GM06990 (cell line): Measurements from ENCODE around the gene THADA.
A peak's percentile ranks its signal among the peaks of the same experiment; 100 is the strongest.

ENCODE experiments used
- DNase-seq: peaks from one replicate; pipeline ENCODE4 v3.0.0-alpha.2; 2011; ENCODE audit not compliant: insufficient read length; ENCODE audit errors: extremely low read depth
- H3K27me3 ChIP-seq: replicated peaks from 2 replicates; pipeline ENCODE4 v1.6.0; 2011; ENCODE audit warnings: low read length; ENCODE audit not compliant: control insufficient read depth, insufficient read depth
- H3K36me3 ChIP-seq: 2 replicates; pipeline ENCODE4 v1.5.1; 2011; ENCODE audit warnings: low read length; ENCODE audit not compliant: control insufficient read depth, insufficient read depth
- H3K4me3 ChIP-seq: replicated peaks from 2 replicates; pipeline ENCODE4 v1.5.1; 2011; ENCODE audit warnings: low read depth, mild to moderate bottlenecking, control low read depth, low read length
- TF ChIP-seq, protein P1 (sequence below): IDR thresholded peaks from 2 replicates; pipeline ENCODE4 v1.5.1; 2011; ENCODE audit warnings: low read length, control low read depth, mild to moderate bottlenecking, inconsistent platforms; ENCODE audit not compliant: insufficient read depth, poor library complexity, severe bottlenecking

The THADA gene

DNA sequence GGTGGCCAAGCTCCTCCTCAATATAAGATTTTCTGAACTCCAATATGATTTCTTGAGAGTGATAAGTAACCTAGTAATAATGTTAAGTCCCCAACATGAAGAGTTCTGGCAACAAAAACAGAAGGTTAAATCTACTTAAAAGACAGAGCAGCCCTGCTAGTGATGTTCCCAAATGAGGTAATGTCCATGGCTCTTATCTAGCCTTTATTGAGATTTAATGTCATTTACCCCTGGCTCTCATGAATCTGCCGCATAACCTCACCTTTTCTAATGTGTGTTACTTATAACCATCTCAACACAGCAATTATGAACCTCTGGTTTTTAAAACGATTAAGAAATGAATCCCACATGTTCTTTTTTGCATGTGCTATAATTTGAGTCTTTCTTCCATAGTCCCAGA is 201.9 kb downstream of the THADA start:
- no peak for DNase-seq
- TF ChIP-seq, protein P1, sequence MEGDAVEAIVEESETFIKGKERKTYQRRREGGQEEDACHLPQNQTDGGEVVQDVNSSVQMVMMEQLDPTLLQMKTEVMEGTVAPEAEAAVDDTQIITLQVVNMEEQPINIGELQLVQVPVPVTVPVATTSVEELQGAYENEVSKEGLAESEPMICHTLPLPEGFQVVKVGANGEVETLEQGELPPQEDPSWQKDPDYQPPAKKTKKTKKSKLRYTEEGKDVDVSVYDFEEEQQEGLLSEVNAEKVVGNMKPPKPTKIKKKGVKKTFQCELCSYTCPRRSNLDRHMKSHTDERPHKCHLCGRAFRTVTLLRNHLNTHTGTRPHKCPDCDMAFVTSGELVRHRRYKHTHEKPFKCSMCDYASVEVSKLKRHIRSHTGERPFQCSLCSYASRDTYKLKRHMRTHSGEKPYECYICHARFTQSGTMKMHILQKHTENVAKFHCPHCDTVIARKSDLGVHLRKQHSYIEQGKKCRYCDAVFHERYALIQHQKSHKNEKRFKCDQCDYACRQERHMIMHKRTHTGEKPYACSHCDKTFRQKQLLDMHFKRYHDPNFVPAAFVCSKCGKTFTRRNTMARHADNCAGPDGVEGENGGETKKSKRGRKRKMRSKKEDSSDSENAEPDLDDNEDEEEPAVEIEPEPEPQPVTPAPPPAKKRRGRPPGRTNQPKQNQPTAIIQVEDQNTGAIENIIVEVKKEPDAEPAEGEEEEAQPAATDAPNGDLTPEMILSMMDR: no peak
- H3K36me3 ChIP-seq: peaks cover 3% of the 10 kb centered on the region
- no peaks in the 10 kb centered on the region for H3K27me3 ChIP-seq
- H3K4me3 ChIP-seq: no peak overlapping the region

DNA sequence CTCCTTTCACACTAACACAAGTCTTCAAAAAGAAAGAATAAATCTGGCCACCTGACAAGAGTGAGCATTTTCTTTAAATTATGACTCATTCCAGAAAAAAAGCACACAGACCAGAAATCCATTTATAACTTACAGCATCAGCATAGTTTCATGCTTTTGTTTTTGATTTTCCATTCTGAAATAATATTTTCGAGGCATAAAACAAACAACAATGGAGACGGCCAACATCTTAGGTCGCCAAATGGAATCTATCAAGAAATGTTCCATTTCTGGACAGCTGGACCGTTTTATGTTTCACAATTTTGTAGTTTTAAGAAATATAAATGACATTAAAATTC is 204.0 kb downstream of the THADA start:
- Histone ChIP-seq H3K27me3 (no peaks in the 10 kb centered on the region), H3K36me3 (peaks cover 2% of the 10 kb centered on the region), H3K4me3 (no peak overlapping the region)
- DNase-seq: peak; percentile 69
- TF ChIP-seq, protein P1: no peak

DNA sequence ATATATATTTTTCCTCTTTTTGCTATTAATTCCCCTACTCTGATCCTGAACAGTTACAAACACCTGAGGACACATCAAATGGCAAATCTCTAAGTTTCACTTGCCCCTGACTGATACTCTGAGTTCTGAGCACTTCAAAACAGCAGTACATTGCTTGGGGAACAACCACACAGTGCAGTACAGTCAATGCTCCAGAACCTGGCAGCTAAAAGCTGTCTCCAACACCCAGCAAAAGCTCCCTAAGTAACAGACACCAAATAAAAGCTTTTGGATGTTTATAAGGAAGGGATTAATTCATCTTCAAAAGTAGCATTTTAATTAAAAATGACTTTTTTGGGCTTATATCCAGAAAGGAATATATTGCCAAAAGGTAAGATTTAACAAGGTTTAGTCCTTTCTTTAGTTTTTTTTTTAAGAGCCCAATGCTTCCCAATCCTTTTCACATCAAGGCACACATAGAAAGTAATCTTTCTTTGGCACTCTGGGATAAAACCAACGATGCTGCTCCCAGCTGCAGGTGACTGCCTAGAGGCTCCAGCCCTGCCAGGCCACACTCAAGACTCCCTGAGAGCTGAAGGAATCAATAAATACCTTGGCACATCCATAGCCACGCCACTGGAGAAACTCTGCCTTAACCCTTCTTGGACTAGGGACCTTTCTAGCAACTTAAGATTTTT is 204.5 kb downstream of the THADA start:
- Histone ChIP-seq H3K27me3 (no peaks in the 10 kb centered on the region), H3K36me3 (peaks cover 2% of the 10 kb centered on the region), H3K4me3 (no peak overlapping the region)
- DNase-seq: no peak
- TF ChIP-seq, protein P1: no peak

DNA sequence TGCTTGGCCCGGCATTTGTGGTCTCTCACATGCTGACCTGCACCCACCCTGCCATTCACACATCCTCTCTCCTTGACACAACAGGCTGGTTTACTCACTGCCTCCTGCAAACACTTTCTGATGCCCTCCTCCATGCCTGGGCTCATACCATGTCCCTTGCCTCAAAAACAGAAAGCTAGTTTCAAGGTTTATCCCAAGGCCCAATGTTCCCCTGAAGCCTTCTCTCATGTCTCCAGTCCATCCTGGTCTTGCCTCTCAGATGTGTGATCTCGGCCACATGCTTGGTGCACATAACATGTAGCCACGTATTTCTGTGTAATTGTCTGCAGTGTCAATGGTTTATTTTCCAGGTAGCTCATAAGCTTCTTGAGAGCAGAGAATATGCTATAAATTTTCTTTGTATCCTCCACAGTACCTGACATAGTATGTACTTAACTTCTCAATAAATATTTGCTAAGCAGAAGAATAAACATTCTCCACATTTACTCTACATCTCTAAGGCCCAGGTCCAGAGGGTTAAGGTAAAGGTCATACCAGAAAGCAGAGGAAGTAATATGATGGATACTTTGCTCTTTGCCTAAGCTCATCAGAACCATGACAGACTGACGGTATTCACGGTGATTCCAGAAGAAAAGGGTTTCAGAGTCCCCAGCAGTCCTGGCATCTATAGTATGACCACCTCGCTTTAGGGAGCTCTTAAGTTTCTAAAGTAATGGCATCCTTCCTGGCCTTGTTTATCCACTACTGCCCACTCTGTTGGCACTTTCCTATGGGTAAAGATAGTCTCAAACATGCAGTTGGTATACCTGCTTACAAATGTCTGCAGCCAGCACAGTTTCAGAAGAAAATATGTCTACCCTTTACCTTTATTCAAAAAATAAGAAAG is 206.0 kb downstream of the THADA start:
- H3K27me3 ChIP-seq: no peaks in the 10 kb centered on the region
- H3K36me3 ChIP-seq: no peaks in the 10 kb centered on the region
- TF ChIP-seq, protein P1: no peak
- no peak for DNase-seq
- H3K4me3 ChIP-seq: no peak overlapping the region

DNA sequence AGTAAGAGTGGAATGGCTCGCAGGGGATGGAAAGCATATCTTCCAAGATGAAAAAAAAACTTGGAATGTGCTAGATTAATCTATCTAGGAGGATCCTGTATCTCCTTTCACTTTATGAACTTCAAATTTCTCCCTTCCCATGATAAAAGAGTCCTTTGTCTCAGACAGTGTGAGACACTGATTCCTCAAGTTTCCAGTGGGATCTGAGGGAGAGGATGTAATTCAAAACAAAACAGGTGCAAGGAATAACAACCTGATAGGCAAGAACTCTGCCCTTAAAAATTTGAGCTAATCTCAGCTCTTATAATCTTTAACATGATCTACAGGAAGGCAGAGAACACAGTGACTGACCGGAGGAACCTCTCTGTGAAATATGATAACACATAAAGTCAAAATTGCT is 207.5 kb downstream of the THADA start:
- no peaks in the 10 kb centered on the region for H3K36me3 ChIP-seq
- no peaks in the 10 kb centered on the region for H3K27me3 ChIP-seq
- TF ChIP-seq, protein P1: no peak
- no peak overlapping the region for H3K4me3 ChIP-seq
- DNase-seq: no peak
